Measurements from ENCODE around the gene GRID1.

GRCh38 chr10:86312701-86313270 is 53.8 kb downstream of the GRID1 start:
- no peak for TF ChIP-seq CTCF (IDR thresholded peaks at IDR 0.05; ENCODE audit: low read length)
- TF ChIP-seq EZH2 (optimal IDR thresholded peaks at IDR 0.05; ENCODE audit: low read depth, low read length) = no peak
- no peak for TF ChIP-seq EZH2phosphoT487 (IDR thresholded peaks at IDR 0.05; ENCODE audit: low read length)
